Stimulated activated naive CD8-positive, alpha-beta T cell treated with anti-CD3 and anti-CD28 coated beads, Interleukin-15, amount 100 ng/mL, for 72 hours (primary cell): ENCODE data around the gene FZD2.

Source experiments
- ATAC-seq: fragments of 150-1000 bp; cut with Tn5 transposase; 2 replicates; pipeline ENCODE4 v1.10.0; 2021; ENCODE audit warnings: mild to moderate bottlenecking, moderate library complexity
- DNase-seq, 2 donors: peaks; one replicate each; pipeline ENCODE4 v3.0.0; 2021 to 2022
- H3K27ac Mint-ChIP-seq, 2 donors: one replicate each; pipeline ENCODE4 v1.8.0; 2022; ENCODE audit warnings: mild to moderate bottlenecking in 2 of 2, mixed read lengths in 2 of 2, moderate library complexity in 2 of 2
- H3K27me3 Mint-ChIP-seq: one replicate; pipeline ENCODE4 v1.8.0; 2022; ENCODE audit warnings: mixed read lengths
- H3K4me1 Mint-ChIP-seq: one replicate; pipeline ENCODE4 v1.8.0; 2022; ENCODE audit warnings: mild to moderate bottlenecking, mixed read lengths
- H3K4me3 Mint-ChIP-seq, 2 donors: one replicate each; pipeline ENCODE4 v1.8.0; 2022; ENCODE audit warnings: mild to moderate bottlenecking in 2 of 2, mixed read lengths in 2 of 2, moderate library complexity in 1 of 2
- H3K9me3 Mint-ChIP-seq, 2 donors: one replicate each; pipeline ENCODE4 v1.8.0; 2022; ENCODE audit warnings: mixed read lengths in 2 of 2

Gene FZD2

GRCh38 chr17:44604768-44605485 is 47.6 kb downstream of the FZD2 start:
- H3K27ac Mint-ChIP-seq: no peak overlapping the region
- H3K27me3 Mint-ChIP-seq: peaks cover 17% of the 10 kb centered on the region
- no peak overlapping the region for H3K4me3 Mint-ChIP-seq
- no peak for ATAC-seq
- H3K4me1 Mint-ChIP-seq: no peaks in the 10 kb centered on the region
- no peak for DNase-seq
- no peaks in the 10 kb centered on the region for H3K9me3 Mint-ChIP-seq

- H3K27me3 Mint-ChIP-seq: peaks cover 17% of the 10 kb centered on the region
- no peak overlapping the region for H3K27ac Mint-ChIP-seq
- DNase-seq: no peak
- no peak for ATAC-seq
- H3K4me1 Mint-ChIP-seq: no peaks in the 10 kb centered on the region
- H3K4me3 Mint-ChIP-seq: no peak overlapping the region
- no peaks in the 10 kb centered on the region for H3K9me3 Mint-ChIP-seq
These were observed 49.4 kb downstream of the FZD2 start for GRCh38 chr17:44606658-44607057.

- Mint-ChIP-seq H3K9me3 (no peaks in the 10 kb centered on the region), H3K27ac (peak overlapping the region in 1 of 2 donors; percentile 71), H3K4me1 (no peaks in the 10 kb centered on the region), H3K4me3 (no peak overlapping the region), H3K27me3 (peaks cover 8% of the 10 kb centered on the region)
- no peak for ATAC-seq
- DNase-seq: no peak
These were observed 50.8 kb downstream of the FZD2 start for GRCh38 chr17:44607836-44608690.

- DNase-seq (no peak), ATAC-seq (no peak)
- Mint-ChIP-seq H3K9me3 (no peaks in the 10 kb centered on the region), H3K4me1 (no peaks in the 10 kb centered on the region), H3K4me3 (no peak overlapping the region), H3K27ac (no peak overlapping the region), H3K27me3 (peaks cover 8% of the 10 kb centered on the region)
These were observed 51.6 kb downstream of the FZD2 start for GRCh38 chr17:44608727-44609435.

GRCh38 chr17:44610331-44610730 is 53.0 kb downstream of the FZD2 start:
- no peak overlapping the region for H3K27ac Mint-ChIP-seq
- peaks cover 8% of the 10 kb centered on the region for H3K27me3 Mint-ChIP-seq
- DNase-seq: no peak
- H3K4me3 Mint-ChIP-seq: no peak overlapping the region
- no peaks in the 10 kb centered on the region for H3K9me3 Mint-ChIP-seq
- no peak for ATAC-seq
- H3K4me1 Mint-ChIP-seq: no peaks in the 10 kb centered on the region
